Endometrium (tissue), 2 donors: Measurements from ENCODE around the gene TPO.
"Not testable (repeated sequence)": the region's sequence is repeated elsewhere in the genome, so short reads cannot be mapped to it uniquely, and the experiment has no call there.

Experiments used
- FAIRE-seq: peaks from 2 replicates; lab custom pipeline; 2012; peaks lifted over from hg19 to GRCh38; lab: Jason Lieb, UNC
- donor health status: control.
- donor health status: control.

Gene TPO

DNA sequence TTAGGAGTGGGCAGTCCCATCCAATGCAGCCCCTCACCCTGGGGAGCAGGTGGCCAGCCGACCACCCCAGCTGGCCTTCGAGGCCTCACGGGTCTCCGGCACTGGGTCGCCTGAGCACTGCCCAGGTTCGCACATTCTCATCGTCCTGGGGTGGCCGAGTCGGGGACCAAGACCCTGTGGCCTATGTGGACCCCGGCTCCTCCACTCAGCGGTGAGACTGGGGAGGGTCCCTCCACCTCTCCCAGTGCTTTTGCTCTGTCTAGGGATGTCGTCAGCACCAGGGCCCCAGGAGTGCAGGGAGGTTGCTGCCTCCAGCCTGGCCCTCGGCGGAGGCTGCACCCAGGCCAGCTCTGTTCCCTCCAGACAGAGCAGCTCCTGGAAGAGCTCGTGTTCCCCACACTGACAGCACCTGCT, 89.6 kb downstream of the TPO start:
- no peak for FAIRE-seq

DNA sequence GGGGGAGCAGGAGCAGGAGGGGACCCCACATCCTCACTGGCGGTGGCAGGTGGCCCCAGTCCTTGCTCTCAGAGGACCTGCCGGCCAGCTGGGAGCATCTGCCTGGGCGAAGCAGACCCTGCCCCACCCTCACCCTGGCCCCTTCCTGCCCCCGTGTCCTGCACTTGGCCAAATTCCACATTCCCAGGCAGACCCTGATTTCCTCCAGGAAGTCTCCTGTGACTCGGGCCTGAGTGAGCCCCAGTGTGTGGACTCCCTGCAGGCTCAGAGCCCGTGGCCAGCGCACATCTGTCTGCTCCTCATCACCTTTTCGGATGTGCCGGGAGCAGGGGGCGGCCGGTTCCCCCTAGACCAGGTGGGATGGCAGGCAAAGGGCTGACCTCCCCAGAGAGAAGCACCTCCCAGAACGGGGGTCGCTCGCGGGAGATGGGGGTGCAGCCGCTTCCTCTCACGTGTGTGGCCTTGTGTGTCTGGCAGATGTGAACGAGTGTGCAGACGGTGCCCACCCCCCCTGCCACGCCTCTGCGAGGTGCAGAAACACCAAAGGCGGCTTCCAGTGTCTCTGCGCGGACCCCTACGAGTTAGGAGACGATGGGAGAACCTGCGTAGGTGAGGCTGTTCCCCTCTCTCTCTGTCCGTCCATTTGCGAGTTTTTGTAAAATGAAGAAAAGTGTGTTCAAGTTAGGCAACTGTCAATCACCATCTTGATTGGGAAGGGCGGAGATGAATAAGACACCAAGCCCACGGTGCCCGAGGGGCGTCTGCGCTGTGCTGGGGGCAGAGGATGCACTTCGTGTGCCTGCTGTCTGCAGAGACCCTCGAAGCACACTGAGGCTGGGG, 90.4 kb downstream of the TPO start:
- no peak for FAIRE-seq

DNA sequence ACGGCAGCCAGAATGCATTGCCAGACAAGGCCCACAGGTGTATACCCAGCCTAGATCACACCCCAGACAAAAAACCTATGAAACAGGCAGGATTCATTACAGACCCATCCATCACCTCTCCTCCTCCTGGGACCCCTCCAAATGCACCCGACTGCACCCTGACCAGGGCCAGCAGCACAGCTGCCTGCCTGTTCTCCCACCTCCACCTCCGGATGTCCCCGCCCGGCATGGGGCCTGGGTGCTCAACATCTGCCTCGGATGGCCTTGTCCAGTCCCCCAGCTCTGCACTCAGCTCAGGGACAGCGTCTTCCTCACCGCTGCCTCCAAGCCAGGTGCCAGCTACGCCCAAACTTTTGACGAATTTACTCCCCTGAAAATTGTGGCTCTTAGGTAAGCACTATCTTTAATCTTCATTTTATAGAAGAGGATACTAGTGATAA, 91.1 kb downstream of the TPO start:
- no peak for FAIRE-seq

DNA sequence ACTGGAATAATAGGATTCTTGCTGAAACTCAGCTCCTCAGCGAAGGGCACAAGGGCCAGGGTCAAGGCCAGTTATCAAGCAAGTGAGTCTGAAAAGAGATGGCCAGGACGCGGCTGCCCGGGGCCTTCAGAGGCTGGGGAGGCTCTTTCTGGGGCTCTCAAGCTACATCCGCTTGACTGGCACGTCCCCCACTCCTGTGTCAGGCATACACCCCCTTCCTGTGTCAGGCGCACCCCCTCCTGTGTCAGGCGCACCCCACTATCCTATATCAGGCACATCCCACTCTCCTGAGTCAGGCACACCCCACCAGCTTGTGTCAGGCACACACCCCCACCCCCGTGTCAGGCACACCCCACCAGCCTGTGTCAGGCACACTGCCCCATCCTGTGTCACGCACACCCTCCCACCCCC, 91.8 kb downstream of the TPO start:
- no peak for FAIRE-seq

- no peak for FAIRE-seq
These were observed 96.2 kb downstream of the TPO start for GRCh38 chr2:1509271-1510065.

DNA sequence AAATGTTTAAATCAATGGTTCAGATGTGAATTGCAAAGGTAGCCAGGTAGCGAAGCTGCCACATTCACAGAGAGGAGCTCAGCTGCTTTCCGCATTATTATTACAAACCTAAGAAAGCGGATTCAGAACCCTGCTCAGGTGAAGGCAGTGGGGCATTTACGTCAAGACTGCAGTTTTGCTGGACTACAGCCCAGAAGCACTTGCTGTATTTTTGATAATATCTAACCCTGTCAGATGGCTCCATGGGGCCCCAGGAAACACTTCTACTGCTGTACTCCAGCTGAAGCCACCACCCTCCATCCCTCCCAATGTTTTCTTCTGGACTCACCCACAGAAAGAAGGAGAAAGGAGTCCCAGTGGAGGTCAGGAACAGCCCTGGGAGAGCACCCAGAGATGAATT, 96.9 kb downstream of the TPO start:
- FAIRE-seq: no peak

GRCh38 chr2:1511455-1511854, 98.2 kb downstream of the TPO start:
- FAIRE-seq: no peak

- FAIRE-seq: no peak
These were observed 99.3 kb downstream of the TPO start for GRCh38 chr2:1512321-1513289.

GRCh38 chr2:1514391-1515072, 101.3 kb downstream of the TPO start:
- no peak for FAIRE-seq

DNA sequence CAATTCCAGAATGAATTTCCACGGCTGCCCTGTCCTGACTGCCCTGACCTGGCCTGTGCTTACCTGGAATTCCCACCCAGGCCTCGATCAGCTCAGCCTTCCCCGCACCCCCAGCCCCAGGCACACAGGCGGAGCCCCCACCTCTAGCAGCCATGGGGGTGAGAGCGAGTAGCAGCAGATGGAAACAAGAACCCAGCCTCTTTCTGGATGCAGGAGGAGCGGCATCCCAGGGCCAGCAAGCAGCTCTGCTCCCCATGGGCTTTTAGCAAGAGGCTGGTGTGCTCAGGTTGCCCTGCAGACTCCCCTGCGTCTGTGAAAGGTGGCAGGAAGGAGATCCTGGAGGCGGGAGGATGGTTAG, 101.8 kb downstream of the TPO start:
- no peak for FAIRE-seq

GRCh38 chr2:1515986-1516797, 102.9 kb downstream of the TPO start:
- FAIRE-seq: no peak

- FAIRE-seq: no peak
These were observed 103.5 kb downstream of the TPO start for GRCh38 chr2:1516798-1517060.

GRCh38 chr2:1517291-1517690, 104.0 kb downstream of the TPO start:
- FAIRE-seq: not testable (repeated sequence)

DNA sequence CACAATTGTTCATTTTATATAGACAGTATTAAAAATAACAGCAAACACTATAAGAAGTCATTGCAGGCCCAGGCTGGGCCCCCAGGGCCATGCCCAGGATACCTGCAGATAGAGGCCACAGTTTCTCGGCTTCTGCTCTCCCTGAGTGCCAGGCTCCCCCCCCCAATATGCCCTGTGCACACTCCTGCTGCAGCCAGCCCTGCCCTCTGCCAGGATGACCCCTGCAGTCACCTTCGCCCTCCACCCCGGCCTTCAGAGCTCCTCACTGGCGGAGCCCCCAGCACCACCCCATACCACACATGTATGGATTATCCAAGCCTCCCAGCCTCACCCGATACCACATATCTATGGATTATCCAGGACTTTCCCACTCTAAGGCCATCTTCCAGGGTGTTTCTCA, 104.5 kb downstream of the TPO start:
- no peak for FAIRE-seq

DNA sequence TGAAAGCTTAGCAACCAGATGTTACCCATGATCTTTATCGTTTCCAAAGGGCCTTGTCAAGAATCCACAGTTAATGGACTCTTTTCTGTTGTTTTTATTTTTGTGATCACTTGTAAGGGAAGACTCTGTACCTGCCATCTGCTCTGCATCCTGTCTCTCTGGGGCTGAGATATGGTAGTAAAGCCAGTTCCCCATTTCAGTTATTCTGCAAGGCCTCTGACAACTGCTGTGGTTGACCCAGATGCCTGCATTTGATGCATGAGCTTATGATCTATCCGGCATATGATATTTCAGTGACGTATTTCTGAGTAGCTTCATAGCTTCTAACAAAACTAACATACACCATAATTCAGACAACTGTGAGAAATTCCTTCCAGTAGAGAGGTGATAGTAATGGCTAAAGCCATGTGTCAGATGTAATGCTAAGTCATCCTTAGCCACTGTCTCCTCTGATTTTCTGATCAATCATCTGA, 105.1 kb downstream of the TPO start:
- FAIRE-seq: no peak

DNA sequence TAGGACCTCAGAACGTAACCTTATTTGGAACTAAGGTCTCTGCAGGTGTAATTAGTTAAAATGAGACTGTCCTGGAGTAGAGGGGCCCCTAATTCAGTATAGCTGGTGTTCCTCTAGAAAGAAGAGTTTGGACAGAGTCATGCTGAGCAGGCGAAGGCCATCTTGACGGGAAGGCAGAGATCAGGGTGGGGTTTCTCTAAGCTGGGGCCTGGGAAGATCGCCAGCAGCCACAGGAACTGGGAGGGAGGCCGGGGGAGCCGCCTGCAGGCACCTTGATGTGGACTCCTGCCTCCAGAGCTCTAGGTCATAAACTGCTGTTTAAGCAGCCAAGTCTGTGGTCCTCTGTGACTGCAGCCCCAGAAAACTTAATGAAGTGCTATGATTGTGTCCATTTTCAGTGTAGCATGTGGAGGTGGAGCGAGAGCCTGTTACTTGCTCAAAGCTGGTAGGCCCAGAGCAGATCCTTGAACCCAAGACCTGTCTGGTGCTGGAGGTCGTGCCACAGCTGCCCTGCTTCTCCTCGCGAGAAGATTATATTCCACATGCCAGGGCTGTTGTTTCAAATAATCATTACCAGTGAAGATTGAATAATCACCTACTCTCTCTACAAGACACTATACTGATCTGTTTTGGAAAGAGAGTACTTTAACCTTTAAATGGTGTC, 105.7 kb downstream of the TPO start:
- no peak for FAIRE-seq

DNA sequence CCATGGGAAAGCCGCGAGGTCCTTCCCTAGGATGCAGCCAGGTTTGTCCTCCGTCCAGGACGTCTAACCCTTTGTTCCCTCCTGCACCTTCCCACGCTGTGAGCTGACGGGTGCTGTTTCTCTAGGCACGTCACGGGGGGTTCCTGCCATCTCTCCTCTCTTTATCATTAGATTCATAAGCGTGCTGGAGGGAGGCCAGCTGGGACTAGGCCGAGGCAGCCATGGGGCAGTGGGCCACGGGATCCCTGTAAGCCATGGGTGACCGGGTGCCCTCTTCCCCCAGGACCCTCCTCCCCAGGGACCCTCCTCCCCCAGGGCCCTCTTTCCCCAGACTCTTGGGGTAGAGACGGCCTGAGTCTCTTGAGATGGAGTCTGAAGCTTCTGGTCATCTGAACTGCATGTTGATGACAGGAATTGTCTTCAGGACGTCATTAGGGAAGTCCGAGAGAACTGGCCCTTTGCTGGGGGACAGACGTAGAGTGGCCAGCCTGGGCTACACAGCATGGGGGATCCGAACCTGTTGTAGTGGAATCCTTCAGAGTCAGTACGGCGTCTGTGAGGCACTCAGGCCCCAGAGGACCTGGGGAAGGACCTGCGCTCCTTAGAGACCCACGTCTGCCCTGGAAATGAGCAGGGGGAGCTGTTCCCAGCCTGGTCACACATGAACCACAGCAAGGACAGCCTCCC, 108.1 kb downstream of the TPO start:
- no peak for FAIRE-seq

GRCh38 chr2:1521878-1522830, 108.9 kb downstream of the TPO start:
- no peak for FAIRE-seq
